Keratinocyte (primary cell): ENCODE data around the gene TNFAIP8.

Source experiments
- CTCF ChIP-seq, 3 experiments: IDR thresholded peaks in 1 of 3; conservative IDR thresholded peaks in 1 of 3; optimal IDR thresholded peaks in 1 of 3; 2 replicates in 2 of 3; 3 replicates in 1 of 3; pipeline versions ENCODE3 to v1.5.1; 2011; ENCODE audit warnings: low read length in 3 of 3, mild to moderate bottlenecking in 3 of 3, moderate library complexity in 2 of 3, control low read depth in 1 of 3, inconsistent platforms in 1 of 3; ENCODE audit not compliant: insufficient read depth in 2 of 3; ENCODE audit errors: extremely low read depth in 1 of 3
- EZH2 ChIP-seq: IDR thresholded peaks from one replicate; pipeline ENCODE4 v1.6.1; 2012; ENCODE audit warnings: inconsistent platforms, mild to moderate bottlenecking, low read length, moderate library complexity

GRCh38 chr5:119366540-119366881 is 10.7 kb downstream of the TNFAIP8 start:
- TF ChIP-seq CTCF (optimal IDR thresholded peaks at IDR 0.05 in 1 of 3, IDR thresholded peaks at IDR 0.05 in 1 of 3, conservative IDR thresholded peaks at IDR 0.05 in 1 of 3; ENCODE audit: extremely low read depth in 1 of 3, insufficient read depth in 2 of 3, low read length in 3 of 3) (no peak), EZH2 (no peak)
